NOMO-1 treated with dmso at 0.1 percent for 144 hours (cell line): ENCODE results near the gene EVC2.

Experiments used
- DNase-seq: peaks from one replicate; lab custom pipeline; 2025; ENCODE audit not compliant: unreplicated experiment; lab: John Stamatoyannopoulos, UW

EVC2 gene

DNA sequence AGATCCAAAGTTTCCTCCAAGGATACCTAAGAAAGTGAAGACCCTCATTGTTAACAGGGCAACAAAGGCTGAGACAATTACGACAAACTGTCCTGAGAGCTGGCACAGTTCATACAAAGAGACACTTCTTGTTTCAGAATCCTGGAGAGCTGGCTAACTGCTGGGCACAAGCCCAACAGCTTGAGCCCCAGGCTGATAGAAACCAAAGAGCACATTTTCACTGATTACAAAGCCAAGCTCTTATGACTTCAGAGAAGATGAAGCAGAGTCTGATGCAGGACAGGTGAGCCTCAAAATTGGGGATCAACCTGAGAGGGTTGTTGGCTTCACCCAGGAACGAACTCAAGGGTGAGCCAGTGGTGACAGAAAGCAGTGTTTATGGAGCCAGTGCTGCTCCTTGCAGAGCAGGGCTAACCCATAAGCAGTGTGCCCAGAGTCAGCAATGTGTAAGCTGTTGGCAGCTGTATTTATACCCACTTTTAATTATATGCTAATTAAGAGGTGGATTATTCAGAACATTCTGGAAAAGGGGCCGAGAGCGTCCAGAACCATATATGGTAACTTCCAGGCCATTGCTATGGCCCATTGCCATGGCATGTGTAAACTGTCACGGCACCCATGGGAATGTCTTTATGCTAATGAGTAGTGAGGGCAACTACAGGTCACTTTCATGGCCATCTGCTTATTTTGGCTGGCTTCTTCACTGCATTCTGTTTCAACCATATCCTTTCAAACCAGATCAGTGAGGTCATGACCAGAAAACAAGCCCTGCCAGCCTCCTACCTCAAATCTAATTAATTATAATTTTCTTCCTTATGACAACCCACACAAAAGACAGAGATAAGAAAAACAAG lies 183.7 kb downstream of the EVC2 start:
- no peak for DNase-seq

DNA sequence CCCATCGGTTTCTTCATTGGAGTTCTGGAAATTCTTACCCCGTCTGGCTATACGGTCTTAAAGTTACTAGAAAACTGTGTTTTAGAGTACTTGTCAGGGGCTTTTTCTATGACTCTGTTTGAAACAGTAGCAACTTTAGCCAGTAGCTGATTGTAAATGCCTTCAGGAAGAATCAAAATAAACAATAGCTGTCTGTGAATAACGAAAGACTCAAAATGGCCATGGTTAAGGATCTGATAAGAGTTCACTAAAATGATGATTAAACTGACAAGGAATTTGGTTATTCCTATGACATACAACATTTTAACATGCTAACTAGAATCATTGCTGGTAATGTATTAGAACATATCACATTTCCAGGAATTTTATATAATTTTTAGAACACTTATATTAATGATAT lies 191.0 kb downstream of the EVC2 start:
- no peak for DNase-seq

DNA sequence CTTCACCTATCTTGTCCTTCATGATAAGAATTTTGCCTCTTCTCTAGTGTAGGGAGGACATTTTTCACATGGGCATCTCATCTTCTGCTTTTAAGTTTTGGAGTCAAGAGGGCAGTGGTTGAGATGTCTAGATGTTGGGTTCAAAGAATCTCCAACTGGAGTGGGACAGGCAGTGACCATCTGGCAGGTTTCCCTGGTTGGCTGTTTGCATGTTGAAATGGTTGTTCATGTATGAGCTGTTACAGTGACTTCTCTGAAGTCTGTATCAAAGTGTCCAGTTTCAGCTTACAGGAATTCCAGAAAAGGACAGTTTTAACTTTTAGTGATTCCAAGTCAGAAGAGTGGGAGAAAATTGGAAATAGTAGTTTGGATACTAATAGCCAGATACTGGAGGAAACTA lies 192.7 kb downstream of the EVC2 start:
- DNase-seq, result no peak
